MG63 (cell line): ENCODE measurements around the gene FSTL5. TPM values are rescaled to one million over a fixed set of nuclear protein-coding genes. Genes with fewer than 3 reads are reported as not detected.
"Not testable (repeated sequence)": the region's sequence is repeated elsewhere in the genome, so short reads cannot be mapped to it uniquely, and the experiment has no call there.

Experiments used
- DNase-seq: peaks from one replicate; pipeline ENCODE4 v3.0.0-alpha.2; 2020
- H3K27me3 ChIP-seq: fragments of 250-450 bp; sonication (Bioruptor Pico); 2 replicates; pipeline ENCODE4 v1.5.1; 2020; ENCODE audit warnings: mild to moderate bottlenecking, moderate library complexity
- H3K36me3 ChIP-seq: fragments of 250-450 bp; sonication (Bioruptor Pico); 2 replicates; pipeline ENCODE4 v1.5.1; 2020; ENCODE audit warnings: mild to moderate bottlenecking, moderate library complexity
- H3K4me3 ChIP-seq: fragments of 250-450 bp; sonication (Bioruptor Pico); 2 replicates; pipeline ENCODE4 v1.5.1; 2020; ENCODE audit warnings: mild to moderate bottlenecking, moderate library complexity
- H3K9me3 ChIP-seq: fragments of 250-450 bp; sonication (Bioruptor Pico); 2 replicates; pipeline ENCODE4 v1.5.1; 2020; ENCODE audit warnings: mild to moderate bottlenecking, moderate library complexity
- total RNA-seq: library from RNA; depleted of rRNA; stranded (reverse); fragments of >200 nt; shearing (Covaris generic); gene quantifications from 2 replicates; pipeline ENCODE4 v1.2.3, GENCODE V29; 2014; ENCODE audit warnings: low replicate concordance

Gene FSTL5
- total RNA-seq, 1 experiment from 2014 or later, result not detected

GRCh38 chr4:161827013-161827412 is 336.8 kb downstream of the FSTL5 start:
- Histone ChIP-seq H3K9me3 (no peaks in the 10 kb centered on the region; the same call in 1 of the 2 replicates), H3K4me3 (no peak overlapping the region), H3K27me3 (no peaks in the 10 kb centered on the region), H3K36me3 (no peaks in the 10 kb centered on the region)
- no peak for DNase-seq

- H3K36me3 ChIP-seq, result no peaks in the 10 kb centered on the region
- no peak for DNase-seq
- no peak overlapping the region for H3K4me3 ChIP-seq
- no peaks in the 10 kb centered on the region for H3K27me3 ChIP-seq
- H3K9me3 ChIP-seq, result no peaks in the 10 kb centered on the region; the same call in 1 of the 2 replicates
Measured at GRCh38 chr4:161823450-161823849, 340.4 kb downstream of the FSTL5 start.

GRCh38 chr4:161822174-161822573 is 341.6 kb downstream of the FSTL5 start:
- no peak overlapping the region for H3K4me3 ChIP-seq
- H3K27me3 ChIP-seq, result no peaks in the 10 kb centered on the region
- no peak for DNase-seq
- no peaks in the 10 kb centered on the region; the same call in 1 of the 2 replicates for H3K9me3 ChIP-seq
- H3K36me3 ChIP-seq, result no peaks in the 10 kb centered on the region

GRCh38 chr4:161817914-161818313 is 345.9 kb downstream of the FSTL5 start:
- Histone ChIP-seq H3K27me3 (no peaks in the 10 kb centered on the region), H3K4me3 (no peak overlapping the region), H3K36me3 (no peaks in the 10 kb centered on the region), H3K9me3 (no peaks in the 10 kb centered on the region)
- no peak for DNase-seq

- no peak for DNase-seq
- Histone ChIP-seq H3K27me3 (no peaks in the 10 kb centered on the region), H3K36me3 (no peaks in the 10 kb centered on the region), H3K4me3 (no peak overlapping the region), H3K9me3 (no peaks in the 10 kb centered on the region)
Measured at GRCh38 chr4:161816958-161817357, 346.8 kb downstream of the FSTL5 start.

- Histone ChIP-seq H3K4me3 (no peak overlapping the region), H3K9me3 (no peaks in the 10 kb centered on the region), H3K27me3 (no peaks in the 10 kb centered on the region), H3K36me3 (no peaks in the 10 kb centered on the region)
- DNase-seq, result no peak
Measured at GRCh38 chr4:161815841-161816240, 348.0 kb downstream of the FSTL5 start.

- H3K4me3 ChIP-seq, result no peak overlapping the region
- H3K27me3 ChIP-seq, result no peaks in the 10 kb centered on the region
- no peak for DNase-seq
- no peaks in the 10 kb centered on the region for H3K36me3 ChIP-seq
- H3K9me3 ChIP-seq, result no peaks in the 10 kb centered on the region
Measured at GRCh38 chr4:161813889-161814288, 349.9 kb downstream of the FSTL5 start.

GRCh38 chr4:161813389-161813788 is 350.4 kb downstream of the FSTL5 start:
- H3K9me3 ChIP-seq, result no peaks in the 10 kb centered on the region
- no peak for DNase-seq
- no peak overlapping the region for H3K4me3 ChIP-seq
- H3K27me3 ChIP-seq, result no peaks in the 10 kb centered on the region
- no peaks in the 10 kb centered on the region for H3K36me3 ChIP-seq

GRCh38 chr4:161803171-161803570 is 360.6 kb downstream of the FSTL5 start:
- DNase-seq, result no peak
- H3K27me3 ChIP-seq, result no peaks in the 10 kb centered on the region
- no peaks in the 10 kb centered on the region for H3K36me3 ChIP-seq

GRCh38 chr4:161799710-161800109 is 364.1 kb downstream of the FSTL5 start:
- Histone ChIP-seq H3K4me3 (no peak overlapping the region), H3K36me3 (no peaks in the 10 kb centered on the region), H3K27me3 (no peaks in the 10 kb centered on the region), H3K9me3 (no peaks in the 10 kb centered on the region)
- no peak for DNase-seq

More at GRCh38 chr4:161803171-161803570, 360.6 kb downstream of the FSTL5 start:
- Histone ChIP-seq H3K4me3 (no peak overlapping the region), H3K9me3 (no peaks in the 10 kb centered on the region)

- H3K27me3 ChIP-seq, result no peaks in the 10 kb centered on the region
- DNase-seq, result peak; percentile 25
- H3K9me3 ChIP-seq, result no peaks in the 10 kb centered on the region
- H3K36me3 ChIP-seq, result no peaks in the 10 kb centered on the region
- no peak overlapping the region for H3K4me3 ChIP-seq
Measured at GRCh38 chr4:161792991-161793390, 370.8 kb downstream of the FSTL5 start.

- no peak for DNase-seq
- no peak overlapping the region for H3K4me3 ChIP-seq
Measured at GRCh38 chr4:161791796-161792556, 371.8 kb downstream of the FSTL5 start.

GRCh38 chr4:161767116-161767515 is 396.7 kb downstream of the FSTL5 start:
- H3K27me3 ChIP-seq, result no peaks in the 10 kb centered on the region
- no peak overlapping the region for H3K4me3 ChIP-seq
- no peak for DNase-seq
- H3K36me3 ChIP-seq, result no peaks in the 10 kb centered on the region
- H3K9me3 ChIP-seq, result no peaks in the 10 kb centered on the region

More at GRCh38 chr4:161791796-161792556, 371.8 kb downstream of the FSTL5 start:
- Histone ChIP-seq H3K9me3 (no peaks in the 10 kb centered on the region), H3K27me3 (no peaks in the 10 kb centered on the region), H3K36me3 (no peaks in the 10 kb centered on the region)

- no peaks in the 10 kb centered on the region for H3K36me3 ChIP-seq
- no peak for DNase-seq
- H3K4me3 ChIP-seq, result no peak overlapping the region
- no peaks in the 10 kb centered on the region for H3K9me3 ChIP-seq
- no peaks in the 10 kb centered on the region for H3K27me3 ChIP-seq
Measured at GRCh38 chr4:161762796-161763195, 401.0 kb downstream of the FSTL5 start.

GRCh38 chr4:161760008-161760407 is 403.8 kb downstream of the FSTL5 start:
- Histone ChIP-seq H3K9me3 (no peaks in the 10 kb centered on the region), H3K4me3 (no peak overlapping the region), H3K36me3 (no peaks in the 10 kb centered on the region), H3K27me3 (no peaks in the 10 kb centered on the region)
- no peak for DNase-seq

GRCh38 chr4:161758412-161758811 is 405.4 kb downstream of the FSTL5 start:
- not testable (repeated sequence) for H3K9me3 ChIP-seq, H3K36me3 ChIP-seq, H3K27me3 ChIP-seq, H3K4me3 ChIP-seq, DNase-seq

GRCh38 chr4:161728929-161729328 is 434.9 kb downstream of the FSTL5 start:
- Histone ChIP-seq H3K9me3 (no peaks in the 10 kb centered on the region), H3K36me3 (no peaks in the 10 kb centered on the region), H3K27me3 (no peaks in the 10 kb centered on the region), H3K4me3 (no peak overlapping the region)
- no peak for DNase-seq

GRCh38 chr4:161721947-161722346 is 441.9 kb downstream of the FSTL5 start:
- H3K4me3 ChIP-seq, result no peak overlapping the region
- no peaks in the 10 kb centered on the region for H3K36me3 ChIP-seq
- H3K9me3 ChIP-seq, result no peaks in the 10 kb centered on the region; the same call in 1 of the 2 replicates
- H3K27me3 ChIP-seq, result no peaks in the 10 kb centered on the region
- DNase-seq, result no peak
